K562 (cell line): ENCODE results near the gene GOLT1A. TPM values are rescaled to one million over a fixed set of nuclear protein-coding genes. Genes with fewer than 3 reads are reported as not detected.
A peak's percentile ranks its signal among the peaks of the same experiment; 100 is the strongest.

ENCODE experiments used
- CHD2 ChIP-seq: IDR thresholded peaks from 2 replicates; pipeline ENCODE4 v1.6.1; 2011; ENCODE audit warnings: low read depth, low read length
- CTCFL ChIP-seq: IDR thresholded peaks from 2 replicates; pipeline ENCODE4 v1.6.1; 2011; ENCODE audit warnings: borderline replicate concordance, low read depth, mild to moderate bottlenecking, moderate library complexity, low read length; ENCODE audit not compliant: insufficient read depth, poor library complexity, severe bottlenecking
- DNMT1 ChIP-seq: fragments of 450-650 bp; IDR thresholded peaks from 2 replicates; pipeline ENCODE4 v1.6.1; 2016; ENCODE audit warnings: antibody characterized with exemption, mild to moderate bottlenecking
- HMGXB4 ChIP-seq: sonication (generic); formaldehyde crosslinking; IDR thresholded peaks from 2 replicates; pipeline ENCODE4 v1.8.1; 2023; ENCODE audit warnings: mild to moderate bottlenecking, missing genetic modification reagents
- MECOM ChIP-seq: fragments of 250-450 bp; sonication (Bioruptor Pico); IDR thresholded peaks from 2 replicates; pipeline ENCODE4 v1.8.0; 2022; ENCODE audit warnings: inconsistent platforms
- MEIS2 ChIP-seq: fragments of 450-650 bp; IDR thresholded peaks from 2 replicates; pipeline ENCODE4 v1.6.1; 2014; ENCODE audit warnings: mild to moderate bottlenecking; ENCODE audit not compliant: partially characterized antibody
- RAD51 ChIP-seq: fragments of 450-650 bp; IDR thresholded peaks from 2 replicates; pipeline ENCODE4 v1.7.1; 2016; ENCODE audit warnings: low read depth, mild to moderate bottlenecking, borderline replicate concordance
- RB1 ChIP-seq: fragments of 450-650 bp; IDR thresholded peaks from 2 replicates; pipeline ENCODE4 v1.6.1; 2017; ENCODE audit warnings: low read depth, mild to moderate bottlenecking
- RBM22 ChIP-seq: fragments of 200-400 bp; formaldehyde crosslinking; IDR thresholded peaks from 2 replicates; pipeline ENCODE4 v1.6.1; 2018; ENCODE audit warnings: low read length, low read depth; ENCODE audit not compliant: poor library complexity, severe bottlenecking
- SRSF7 ChIP-seq: fragments of 200-400 bp; formaldehyde crosslinking; optimal IDR thresholded peaks from 2 replicates; pipeline ENCODE3; 2017; ENCODE audit warnings: mild to moderate bottlenecking, low read depth, low read length
- TARDBP ChIP-seq: fragments of 450-650 bp; IDR thresholded peaks from 2 replicates; pipeline ENCODE4 v1.6.1; 2016
- U2AF2 ChIP-seq: fragments of 200-400 bp; formaldehyde crosslinking; optimal IDR thresholded peaks from 2 replicates; pipeline ENCODE3; 2017; ENCODE audit warnings: low read depth, mild to moderate bottlenecking, low read length
- ZNF57 ChIP-seq: fragments of 450-650 bp; formaldehyde crosslinking; IDR thresholded peaks from 2 replicates; pipeline ENCODE4 v1.4.0; 2020; ENCODE audit warnings: mild to moderate bottlenecking, moderate library complexity
- ZNF785 ChIP-seq: fragments of 250-450 bp; sonication (Bioruptor Pico); IDR thresholded peaks from 2 replicates; pipeline ENCODE4 v1.4.0; 2020; ENCODE audit warnings: mild to moderate bottlenecking
- polyA plus RNA-seq, 8 experiments: library from polyadenylated mRNA; depleted of rRNA in 4 of 8; stranded (reverse) in 5 of 8; unstranded in 3 of 8; fragments of >200 nt; fragmentation: Nextera tagmentation in 2 of 8; fragmentation: Illumina TruSeq in 1 of 8; extraction: Ambion mirVana in 2 of 8; extraction: Trizol in 1 of 8; gene quantifications; 2 replicates each; pipeline versions ENCODE4 v1.2.1 to v1.2.3, GENCODE V29; 2011 to 2014; ENCODE audit warnings: inconsistent platforms in 1 of 8, missing spikeins in 1 of 8
- total RNA-seq, 7 experiments: library from RNA; depleted of rRNA in 6 of 7; stranded (reverse); fragments of >200 nt in 6 of 7; fragmentation: Illumina TruSeq in 2 of 7; extraction: Trizol in 2 of 7; gene quantifications; 2 replicates each; pipeline versions ENCODE4 v1.2.1 to v1.2.3, GENCODE V29; 2011 to 2021; ENCODE audit warnings: low replicate concordance in 1 of 7
- TF ChIP-seq, protein P1 (sequence below): sonication (generic); formaldehyde crosslinking; IDR thresholded peaks from 2 replicates; pipeline ENCODE4 v1.8.0; 2022; ENCODE audit warnings: mild to moderate bottlenecking, low read depth, missing genetic modification reagents
- TF ChIP-seq, protein P2 (sequence below), 2 experiments: fragments of 450-650 bp in 1 of 2; IDR thresholded peaks; 2 replicates each; pipeline ENCODE4 v1.6.1; 2011 to 2017; ENCODE audit warnings: low read depth in 2 of 2, antibody characterized with exemption in 1 of 2, borderline replicate concordance in 1 of 2, low read length in 1 of 2, mild to moderate bottlenecking in 1 of 2, mixed read lengths in 1 of 2; ENCODE audit not compliant: control insufficient read depth in 1 of 2
- TF ChIP-seq, protein P3 (sequence below): sonication (generic); formaldehyde crosslinking; IDR thresholded peaks from 2 replicates; pipeline ENCODE4 v1.5.0; 2020; ENCODE audit warnings: missing genetic modification reagents
- TF ChIP-seq, protein P4 (sequence below): fragments of 450-650 bp; conservative IDR thresholded peaks from 2 replicates; pipeline ENCODE4 v1.6.1; 2016; ENCODE audit warnings: missing genetic modification characterization, low read depth, mild to moderate bottlenecking, control low read depth, missing compliant biosample characterization

Gene GOLT1A
- total and polyA plus RNA-seq, 9 of the 15 experiments (the other 6 are each of a cell fraction or from before 2014, with no cell fraction given) = not detected

DNA sequence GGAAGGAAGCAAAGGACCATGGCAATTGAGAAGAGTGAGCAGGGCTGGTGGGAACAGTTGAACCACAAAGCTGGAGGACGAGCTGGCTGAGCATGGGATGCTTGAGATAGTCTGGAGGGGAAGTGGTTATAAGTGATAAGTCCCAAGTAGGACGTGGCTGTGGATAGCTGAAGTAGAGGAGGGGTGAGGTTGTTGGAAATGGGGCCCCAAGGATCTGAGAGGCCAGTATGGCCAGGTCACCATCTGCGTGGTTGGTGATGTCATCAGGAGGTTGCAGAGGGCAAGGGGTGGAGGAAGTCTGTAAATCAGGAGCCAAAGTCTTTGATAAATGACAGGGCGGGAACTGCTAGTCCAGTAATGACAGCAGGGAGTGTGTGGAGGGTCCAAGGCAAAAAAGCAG lies 36.7 kb downstream of the GOLT1A start (continued):
- TF ChIP-seq, protein P1, sequence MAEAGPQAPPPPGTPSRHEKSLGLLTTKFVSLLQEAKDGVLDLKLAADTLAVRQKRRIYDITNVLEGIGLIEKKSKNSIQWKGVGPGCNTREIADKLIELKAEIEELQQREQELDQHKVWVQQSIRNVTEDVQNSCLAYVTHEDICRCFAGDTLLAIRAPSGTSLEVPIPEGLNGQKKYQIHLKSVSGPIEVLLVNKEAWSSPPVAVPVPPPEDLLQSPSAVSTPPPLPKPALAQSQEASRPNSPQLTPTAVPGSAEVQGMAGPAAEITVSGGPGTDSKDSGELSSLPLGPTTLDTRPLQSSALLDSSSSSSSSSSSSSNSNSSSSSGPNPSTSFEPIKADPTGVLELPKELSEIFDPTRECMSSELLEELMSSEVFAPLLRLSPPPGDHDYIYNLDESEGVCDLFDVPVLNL (CRISPR knock-in tag) = peak; percentile 69; the same call in 1 of the 2 replicates
- TF ChIP-seq, protein P2, sequence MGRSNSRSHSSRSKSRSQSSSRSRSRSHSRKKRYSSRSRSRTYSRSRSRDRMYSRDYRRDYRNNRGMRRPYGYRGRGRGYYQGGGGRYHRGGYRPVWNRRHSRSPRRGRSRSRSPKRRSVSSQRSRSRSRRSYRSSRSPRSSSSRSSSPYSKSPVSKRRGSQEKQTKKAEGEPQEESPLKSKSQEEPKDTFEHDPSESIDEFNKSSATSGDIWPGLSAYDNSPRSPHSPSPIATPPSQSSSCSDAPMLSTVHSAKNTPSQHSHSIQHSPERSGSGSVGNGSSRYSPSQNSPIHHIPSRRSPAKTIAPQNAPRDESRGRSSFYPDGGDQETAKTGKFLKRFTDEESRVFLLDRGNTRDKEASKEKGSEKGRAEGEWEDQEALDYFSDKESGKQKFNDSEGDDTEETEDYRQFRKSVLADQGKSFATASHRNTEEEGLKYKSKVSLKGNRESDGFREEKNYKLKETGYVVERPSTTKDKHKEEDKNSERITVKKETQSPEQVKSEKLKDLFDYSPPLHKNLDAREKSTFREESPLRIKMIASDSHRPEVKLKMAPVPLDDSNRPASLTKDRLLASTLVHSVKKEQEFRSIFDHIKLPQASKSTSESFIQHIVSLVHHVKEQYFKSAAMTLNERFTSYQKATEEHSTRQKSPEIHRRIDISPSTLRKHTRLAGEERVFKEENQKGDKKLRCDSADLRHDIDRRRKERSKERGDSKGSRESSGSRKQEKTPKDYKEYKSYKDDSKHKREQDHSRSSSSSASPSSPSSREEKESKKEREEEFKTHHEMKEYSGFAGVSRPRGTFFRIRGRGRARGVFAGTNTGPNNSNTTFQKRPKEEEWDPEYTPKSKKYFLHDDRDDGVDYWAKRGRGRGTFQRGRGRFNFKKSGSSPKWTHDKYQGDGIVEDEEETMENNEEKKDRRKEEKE (IDR thresholded peaks at IDR 0.05; ENCODE audit: borderline replicate concordance in 1 of 2, control insufficient read depth in 1 of 2, low read depth in 2 of 2, low read length in 1 of 2) = no peak
- TF ChIP-seq MECOM (CRISPR knock-in tag) (no peak), ZNF57 (CRISPR knock-in tag) (no peak), HMGXB4 (CRISPR knock-in tag) (no peak), TARDBP (0 out of 2 replicates have a peak, but pooled peaks have one; percentile 34), CHD2 (no peak), U2AF2 (no peak), DNMT1 (no peak), RAD51 (no peak), CTCFL (no peak), ZNF785 (no peak), SRSF7 (no peak), MEIS2 (peak; percentile 94), RBM22 (no peak), RB1 (0 out of 2 replicates have a peak, but pooled peaks have one; percentile 28)
- TF ChIP-seq, protein P3, sequence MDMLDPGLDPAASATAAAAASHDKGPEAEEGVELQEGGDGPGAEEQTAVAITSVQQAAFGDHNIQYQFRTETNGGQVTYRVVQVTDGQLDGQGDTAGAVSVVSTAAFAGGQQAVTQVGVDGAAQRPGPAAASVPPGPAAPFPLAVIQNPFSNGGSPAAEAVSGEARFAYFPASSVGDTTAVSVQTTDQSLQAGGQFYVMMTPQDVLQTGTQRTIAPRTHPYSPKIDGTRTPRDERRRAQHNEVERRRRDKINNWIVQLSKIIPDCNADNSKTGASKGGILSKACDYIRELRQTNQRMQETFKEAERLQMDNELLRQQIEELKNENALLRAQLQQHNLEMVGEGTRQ (CRISPR knock-in tag) = no peak
- TF ChIP-seq, protein P4, sequence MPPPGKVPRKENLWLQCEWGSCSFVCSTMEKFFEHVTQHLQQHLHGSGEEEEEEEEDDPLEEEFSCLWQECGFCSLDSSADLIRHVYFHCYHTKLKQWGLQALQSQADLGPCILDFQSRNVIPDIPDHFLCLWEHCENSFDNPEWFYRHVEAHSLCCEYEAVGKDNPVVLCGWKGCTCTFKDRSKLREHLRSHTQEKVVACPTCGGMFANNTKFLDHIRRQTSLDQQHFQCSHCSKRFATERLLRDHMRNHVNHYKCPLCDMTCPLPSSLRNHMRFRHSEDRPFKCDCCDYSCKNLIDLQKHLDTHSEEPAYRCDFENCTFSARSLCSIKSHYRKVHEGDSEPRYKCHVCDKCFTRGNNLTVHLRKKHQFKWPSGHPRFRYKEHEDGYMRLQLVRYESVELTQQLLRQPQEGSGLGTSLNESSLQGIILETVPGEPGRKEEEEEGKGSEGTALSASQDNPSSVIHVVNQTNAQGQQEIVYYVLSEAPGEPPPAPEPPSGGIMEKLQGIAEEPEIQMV (tag) = no peak
